Measurements from ENCODE around the gene IQCK.

Gene IQCK

GRCh38 chr16:19857593-19858339 is 139.7 kb downstream of the IQCK start:
- H3K4me3 ChIP-seq (ENCODE audit: low read depth, low read length): no peak overlapping the region
- no peaks in the 10 kb centered on the region for H3K27me3 ChIP-seq (ENCODE audit: control insufficient read depth, insufficient read depth, low read length)
- no peak for TF ChIP-seq CTCF (IDR thresholded peaks at IDR 0.05)
- H2AFZ ChIP-seq: peak overlapping the region; percentile 30
- H3K9me3 ChIP-seq (ENCODE audit: control insufficient read depth, low read length): no peaks in the 10 kb centered on the region
- H3K36me3 ChIP-seq (ENCODE audit: control insufficient read depth, insufficient read depth, low read length): no peaks in the 10 kb centered on the region
- peaks cover 6% of the 10 kb centered on the region for H3K4me1 ChIP-seq
- H3K4me2 ChIP-seq (ENCODE audit: low read length): peak overlapping the region; percentile 25
- H3K27ac ChIP-seq: peak overlapping the region; percentile 34
- no peak overlapping the region for H3K9ac ChIP-seq
- no peaks in the 10 kb centered on the region for H3K79me2 ChIP-seq

GRCh38 chr16:19858340-19859018 is 140.4 kb downstream of the IQCK start:
- H3K27me3 ChIP-seq (ENCODE audit: control insufficient read depth, insufficient read depth, low read length): no peaks in the 10 kb centered on the region
- H3K27ac ChIP-seq: peak overlapping the region; percentile 34
- no peak overlapping the region for H3K4me2 ChIP-seq (ENCODE audit: low read length)
- peaks cover 4% of the 10 kb centered on the region for H3K4me1 ChIP-seq
- no peak overlapping the region for H3K4me3 ChIP-seq (ENCODE audit: low read depth, low read length)
- TF ChIP-seq CTCF (IDR thresholded peaks at IDR 0.05): no peak
- no peak overlapping the region for H3K9ac ChIP-seq
- H2AFZ ChIP-seq: peak overlapping the region; percentile 30
- H3K79me2 ChIP-seq: no peaks in the 10 kb centered on the region
- no peaks in the 10 kb centered on the region for H3K36me3 ChIP-seq (ENCODE audit: control insufficient read depth, insufficient read depth, low read length)
- H3K9me3 ChIP-seq (ENCODE audit: control insufficient read depth, low read length): no peaks in the 10 kb centered on the region

GRCh38 chr16:19859166-19859565 is 141.1 kb downstream of the IQCK start:
- no peak overlapping the region for H3K9ac ChIP-seq
- no peaks in the 10 kb centered on the region for H3K36me3 ChIP-seq (ENCODE audit: control insufficient read depth, insufficient read depth, low read length)
- TF ChIP-seq CTCF (IDR thresholded peaks at IDR 0.05): no peak
- H3K4me2 ChIP-seq (ENCODE audit: low read length): no peak overlapping the region
- no peak overlapping the region for H3K27ac ChIP-seq
- H2AFZ ChIP-seq: no peak overlapping the region
- H3K79me2 ChIP-seq: no peaks in the 10 kb centered on the region
- H3K4me1 ChIP-seq: peaks cover 4% of the 10 kb centered on the region
- H3K4me3 ChIP-seq (ENCODE audit: low read depth, low read length): no peak overlapping the region
- no peaks in the 10 kb centered on the region for H3K27me3 ChIP-seq (ENCODE audit: control insufficient read depth, insufficient read depth, low read length)
- H3K9me3 ChIP-seq (ENCODE audit: control insufficient read depth, low read length): no peaks in the 10 kb centered on the region

GRCh38 chr16:19859603-19860002 is 141.5 kb downstream of the IQCK start:
- TF ChIP-seq CTCF (IDR thresholded peaks at IDR 0.05): no peak
- H2AFZ ChIP-seq: no peak overlapping the region
- no peaks in the 10 kb centered on the region for H3K79me2 ChIP-seq
- H3K4me2 ChIP-seq (ENCODE audit: low read length): no peak overlapping the region
- no peak overlapping the region for H3K9ac ChIP-seq
- H3K4me1 ChIP-seq: peaks cover 4% of the 10 kb centered on the region
- no peaks in the 10 kb centered on the region for H3K36me3 ChIP-seq (ENCODE audit: control insufficient read depth, insufficient read depth, low read length)
- H3K27ac ChIP-seq: no peak overlapping the region
- no peaks in the 10 kb centered on the region for H3K27me3 ChIP-seq (ENCODE audit: control insufficient read depth, insufficient read depth, low read length)
- H3K9me3 ChIP-seq (ENCODE audit: control insufficient read depth, low read length): no peaks in the 10 kb centered on the region
- H3K4me3 ChIP-seq (ENCODE audit: low read depth, low read length): no peak overlapping the region
